ENCODE data around the gene LRGUK. TPM values are rescaled to one million over a fixed set of nuclear protein-coding genes. Genes with fewer than 3 reads are reported as not detected.

The LRGUK gene
- total RNA-seq, 1 experiment from 2014 or later: 0.19 TPM

GRCh38 chr7:134280508-134280907 is 153.4 kb downstream of the LRGUK start:
- no peak overlapping the region for H3K27ac Mint-ChIP-seq (ENCODE audit: low read depth, unreplicated experiment)
- intact Hi-C loops (cut with micrococcal nuclease): no loop called here
- BruUV-seq (replicated peaks): no TSS peak
- DNase-seq (ENCODE audit: unreplicated experiment): no peak
- CTCF ChIA-PET: interaction anchor here (0.9 kb wide), 1 partner anchor 153 kb away, joined by 3 read pairs; no protein-coding TSS in a partner anchor
- POLR2A ChIA-PET: no interaction called here
- no peaks in the 10 kb centered on the region for H3K4me1 Mint-ChIP-seq (ENCODE audit: insufficient read depth, unreplicated experiment)
- TF ChIP-seq CTCF (IDR thresholded peaks at IDR 0.05; ENCODE audit: unreplicated experiment): no peak
- peaks cover 63% of the 10 kb centered on the region for H3K27me3 Mint-ChIP-seq (ENCODE audit: insufficient read depth, unreplicated experiment)
- H3K9me3 Mint-ChIP-seq (ENCODE audit: unreplicated experiment): no peaks in the 10 kb centered on the region
- no peaks in the 10 kb centered on the region for H3K36me3 Mint-ChIP-seq (ENCODE audit: insufficient read depth, unreplicated experiment)
- no peak overlapping the region for H3K4me3 Mint-ChIP-seq (ENCODE audit: unreplicated experiment)

GRCh38 chr7:134284011-134284410 is 156.9 kb downstream of the LRGUK start:
- Mint-ChIP-seq H3K4me3 (ENCODE audit: unreplicated experiment) (no peak overlapping the region), H3K36me3 (ENCODE audit: insufficient read depth, unreplicated experiment) (no peaks in the 10 kb centered on the region), H3K9me3 (ENCODE audit: unreplicated experiment) (no peaks in the 10 kb centered on the region), H3K27ac (ENCODE audit: low read depth, unreplicated experiment) (no peak overlapping the region), H3K27me3 (ENCODE audit: insufficient read depth, unreplicated experiment) (peaks cover 34% of the 10 kb centered on the region), H3K4me1 (ENCODE audit: insufficient read depth, unreplicated experiment) (no peaks in the 10 kb centered on the region)
- CTCF ChIA-PET: no interaction called here
- intact Hi-C loops (cut with micrococcal nuclease): no loop called here
- no peak for TF ChIP-seq CTCF (IDR thresholded peaks at IDR 0.05; ENCODE audit: unreplicated experiment)
- POLR2A ChIA-PET: no interaction called here
- BruUV-seq (replicated peaks): no TSS peak
- DNase-seq (ENCODE audit: unreplicated experiment): no peak

GRCh38 chr7:134284952-134285351 is 157.8 kb downstream of the LRGUK start:
- Mint-ChIP-seq H3K27me3 (ENCODE audit: insufficient read depth, unreplicated experiment) (peaks cover 25% of the 10 kb centered on the region), H3K27ac (ENCODE audit: low read depth, unreplicated experiment) (no peak overlapping the region), H3K9me3 (ENCODE audit: unreplicated experiment) (no peaks in the 10 kb centered on the region), H3K4me3 (ENCODE audit: unreplicated experiment) (no peak overlapping the region), H3K4me1 (ENCODE audit: insufficient read depth, unreplicated experiment) (peaks cover 2% of the 10 kb centered on the region), H3K36me3 (ENCODE audit: insufficient read depth, unreplicated experiment) (no peaks in the 10 kb centered on the region)
- intact Hi-C loops (cut with micrococcal nuclease): no loop called here
- POLR2A ChIA-PET: no interaction called here
- no peak for DNase-seq (ENCODE audit: unreplicated experiment)
- no TSS peak for BruUV-seq (replicated peaks)
- CTCF ChIA-PET: no interaction called here
- TF ChIP-seq CTCF (IDR thresholded peaks at IDR 0.05; ENCODE audit: unreplicated experiment): no peak

- H3K36me3 Mint-ChIP-seq (ENCODE audit: insufficient read depth, unreplicated experiment): no peaks in the 10 kb centered on the region
- no peaks in the 10 kb centered on the region for H3K9me3 Mint-ChIP-seq (ENCODE audit: unreplicated experiment)
- no peak overlapping the region for H3K4me3 Mint-ChIP-seq (ENCODE audit: unreplicated experiment)
- ChIA-PET CTCF (no interaction called here), POLR2A (no interaction called here)
- intact Hi-C loops (cut with micrococcal nuclease): no loop called here
- no peaks in the 10 kb centered on the region for H3K27me3 Mint-ChIP-seq (ENCODE audit: insufficient read depth, unreplicated experiment)
- DNase-seq (ENCODE audit: unreplicated experiment): no peak
- no peak for TF ChIP-seq CTCF (IDR thresholded peaks at IDR 0.05; ENCODE audit: unreplicated experiment)
- no TSS peak for BruUV-seq (replicated peaks)
- H3K4me1 Mint-ChIP-seq (ENCODE audit: insufficient read depth, unreplicated experiment): peaks cover 9% of the 10 kb centered on the region
- no peak overlapping the region for H3K27ac Mint-ChIP-seq (ENCODE audit: low read depth, unreplicated experiment)
Measured at GRCh38 chr7:134287916-134288659, 160.9 kb downstream of the LRGUK start.
